Trophoblast cell (in vitro differentiated cells and primary cell): ENCODE measurements around the gene HS6ST2.
A peak's percentile ranks its signal among the peaks of the same experiment; 100 is the strongest.

Source experiments
- DNase-seq, 2 donors: peaks; one replicate each; pipeline ENCODE4 v3.0.0-alpha.2; 2016
- H2AFZ ChIP-seq: 2 replicates; pipeline ENCODE4 v1.6.1; 2013; ENCODE audit warnings: low read length, moderate library complexity, mild to moderate bottlenecking; ENCODE audit not compliant: insufficient read depth, poor library complexity
- H2AK5ac ChIP-seq: 2 replicates; pipeline ENCODE4 v1.6.1; 2013; ENCODE audit warnings: mild to moderate bottlenecking, low read length
- H2BK120ac ChIP-seq: 2 replicates; pipeline ENCODE4 v1.6.1; 2013; ENCODE audit warnings: low read length, mild to moderate bottlenecking, moderate library complexity; ENCODE audit not compliant: insufficient read depth, poor library complexity
- H2BK12ac ChIP-seq: 2 replicates; pipeline ENCODE4 v1.6.1; 2013; ENCODE audit warnings: mild to moderate bottlenecking, low read length, moderate library complexity
- H2BK5ac ChIP-seq: 2 replicates; pipeline ENCODE4 v1.6.1; 2013; ENCODE audit warnings: low read length, low read depth, moderate library complexity, mild to moderate bottlenecking; ENCODE audit not compliant: poor library complexity
- H3K14ac ChIP-seq: 2 replicates; pipeline ENCODE4 v1.6.1; 2013; ENCODE audit warnings: mild to moderate bottlenecking, low read length
- H3K18ac ChIP-seq: 2 replicates; pipeline ENCODE4 v1.6.1; 2013; ENCODE audit warnings: mild to moderate bottlenecking, low read length
- H3K23ac ChIP-seq: 2 replicates; pipeline ENCODE4 v1.6.1; 2013; ENCODE audit warnings: low read length
- H3K27ac ChIP-seq: 2 replicates; pipeline ENCODE4 v1.5.1; 2013; ENCODE audit warnings: low read depth, mild to moderate bottlenecking, inconsistent platforms, low read length, moderate library complexity
- H3K27me3 ChIP-seq: 2 replicates; pipeline ENCODE4 v1.6.1; 2013; ENCODE audit warnings: inconsistent platforms, mild to moderate bottlenecking, low read length, moderate library complexity; ENCODE audit not compliant: insufficient read depth
- H3K36me3 ChIP-seq, 2 experiments: 1 replicate in 1 of 2; 2 replicates in 1 of 2; pipeline ENCODE4 v1.6.1; 2013; ENCODE audit warnings: low read length in 2 of 2, mild to moderate bottlenecking in 2 of 2, moderate library complexity in 1 of 2; ENCODE audit not compliant: insufficient read depth in 2 of 2, control insufficient read depth in 1 of 2
- H3K4ac ChIP-seq: 2 replicates; pipeline ENCODE4 v1.6.1; 2013; ENCODE audit warnings: low read depth, mild to moderate bottlenecking, low read length, moderate library complexity
- H3K4me1 ChIP-seq, 2 experiments: 1 replicate in 1 of 2; 2 replicates in 1 of 2; pipeline ENCODE4 v1.6.1; 2013; ENCODE audit warnings: low read length in 2 of 2, mild to moderate bottlenecking in 2 of 2, moderate library complexity in 1 of 2; ENCODE audit not compliant: insufficient read depth in 2 of 2, control insufficient read depth in 1 of 2
- H3K4me2 ChIP-seq: 2 replicates; pipeline ENCODE4 v1.6.1; 2013; ENCODE audit warnings: inconsistent platforms, mild to moderate bottlenecking, low read length, moderate library complexity
- H3K4me3 ChIP-seq: 2 replicates; pipeline ENCODE4 v1.5.1; 2013; ENCODE audit warnings: mild to moderate bottlenecking, low read depth, low read length, inconsistent platforms
- H3K79me1 ChIP-seq: one replicate; pipeline ENCODE4 v1.6.1; 2013; ENCODE audit warnings: low read length
- H3K79me2 ChIP-seq: 2 replicates; pipeline ENCODE4 v1.6.1; 2013; ENCODE audit warnings: low read length, mild to moderate bottlenecking; ENCODE audit not compliant: control insufficient read depth, insufficient read depth, poor library complexity
- H3K9ac ChIP-seq: 2 replicates; pipeline ENCODE4 v1.6.1; 2013; ENCODE audit warnings: mild to moderate bottlenecking, low read length
- H3K9me3 ChIP-seq: 2 replicates; pipeline ENCODE4 v1.6.1; 2013; ENCODE audit warnings: low read depth, mild to moderate bottlenecking, control low read depth, inconsistent platforms, low read length; ENCODE audit not compliant: insufficient read depth
- H4K12ac ChIP-seq: 2 replicates; pipeline ENCODE4 v1.6.1; 2013; ENCODE audit warnings: low read depth, mild to moderate bottlenecking, low read length, moderate library complexity
- H4K8ac ChIP-seq: 2 replicates; pipeline ENCODE4 v1.6.1; 2013; ENCODE audit warnings: low read depth, mild to moderate bottlenecking, low read length, moderate library complexity
- H4K91ac ChIP-seq: one replicate; pipeline ENCODE4 v1.6.1; 2013; ENCODE audit warnings: low read depth, mild to moderate bottlenecking, low read length, moderate library complexity
- WGBS: extraction: QIAGEN DNeasy Blood & Tissue Kit; methylation state at CpG from one replicate; pipeline ENCODE4 v1.1.7; 2013; ENCODE audit warnings: missing lambda C conversion rate; ENCODE audit not compliant: insufficient read length, insufficient coverage; ENCODE audit errors: extremely low coverage; 5-methylcytosine and 5-hydroxymethylcytosine counted together

Gene HS6ST2

GRCh38 chrX:132636080-132636479 is 322.3 kb downstream of the HS6ST2 start:
- Histone ChIP-seq H3K14ac (no peak overlapping the region), H3K79me2 (no peaks in the 10 kb centered on the region), H4K8ac (no peak overlapping the region), H3K9ac (no peak overlapping the region), H2BK12ac (no peak overlapping the region), H2BK5ac (no peak overlapping the region), H3K18ac (no peak overlapping the region), H3K4ac (no peak overlapping the region), H2BK120ac (no peak overlapping the region), H4K91ac (no peak overlapping the region), H3K79me1 (no peaks in the 10 kb centered on the region), H2AFZ (no peak overlapping the region), H3K4me2 (no peak overlapping the region), H3K9me3 (no peaks in the 10 kb centered on the region), H3K23ac (no peak overlapping the region), H3K4me3 (no peak overlapping the region), H3K36me3 (no peaks in the 10 kb centered on the region), H4K12ac (no peak overlapping the region), H3K27ac (no peak overlapping the region), H3K4me1 (no peaks in the 10 kb centered on the region), H2AK5ac (no peak overlapping the region), H3K27me3 (no peaks in the 10 kb centered on the region)
- WGBS, result no CpG with 5 or more reads among the region's 3 CpGs
- no peak for DNase-seq

GRCh38 chrX:132634521-132634920 is 323.9 kb downstream of the HS6ST2 start:
- no peak overlapping the region for H3K4me2 ChIP-seq
- no peak overlapping the region for H3K18ac ChIP-seq
- H4K12ac ChIP-seq, result no peak overlapping the region
- no peaks in the 10 kb centered on the region for H3K36me3 ChIP-seq
- H2AFZ ChIP-seq, result no peak overlapping the region
- H3K4ac ChIP-seq, result no peak overlapping the region
- H4K91ac ChIP-seq, result no peak overlapping the region
- H3K79me1 ChIP-seq, result no peaks in the 10 kb centered on the region
- H2AK5ac ChIP-seq, result no peak overlapping the region
- no peak overlapping the region for H2BK12ac ChIP-seq
- H4K8ac ChIP-seq, result no peak overlapping the region
- no peak overlapping the region for H3K14ac ChIP-seq
- H3K27ac ChIP-seq, result no peak overlapping the region
- no peaks in the 10 kb centered on the region for H3K4me1 ChIP-seq
- no peak for DNase-seq
- no peaks in the 10 kb centered on the region for H3K79me2 ChIP-seq
- H3K4me3 ChIP-seq, result no peak overlapping the region
- H2BK5ac ChIP-seq, result no peak overlapping the region
- no peaks in the 10 kb centered on the region for H3K27me3 ChIP-seq
- no peaks in the 10 kb centered on the region for H3K9me3 ChIP-seq
- H3K23ac ChIP-seq, result no peak overlapping the region
- WGBS, result no CpG with 5 or more reads among the region's 1 CpG
- H3K9ac ChIP-seq, result no peak overlapping the region
- H2BK120ac ChIP-seq, result no peak overlapping the region

- Histone ChIP-seq H4K8ac (no peak overlapping the region), H3K9me3 (no peaks in the 10 kb centered on the region), H3K9ac (no peak overlapping the region), H3K4me1 (no peaks in the 10 kb centered on the region), H2BK5ac (no peak overlapping the region), H2BK120ac (no peak overlapping the region), H3K79me2 (no peaks in the 10 kb centered on the region), H3K79me1 (no peaks in the 10 kb centered on the region), H3K27ac (no peak overlapping the region), H2AFZ (no peak overlapping the region), H3K4me3 (no peak overlapping the region), H3K27me3 (no peaks in the 10 kb centered on the region), H3K14ac (no peak overlapping the region), H3K18ac (no peak overlapping the region), H4K91ac (no peak overlapping the region), H3K36me3 (no peaks in the 10 kb centered on the region), H2BK12ac (no peak overlapping the region), H3K4me2 (no peak overlapping the region), H4K12ac (no peak overlapping the region), H3K4ac (no peak overlapping the region), H2AK5ac (no peak overlapping the region), H3K23ac (no peak overlapping the region)
- peak in 1 of 2 donors; percentile 54 for DNase-seq
- WGBS, result no CpG with 5 or more reads among the region's 3 CpGs
Measured at GRCh38 chrX:132631579-132632232, 326.7 kb downstream of the HS6ST2 start.

GRCh38 chrX:132624466-132624865 is 334.0 kb downstream of the HS6ST2 start:
- Histone ChIP-seq H3K4ac (no peak overlapping the region), H4K8ac (no peak overlapping the region), H2BK120ac (no peak overlapping the region), H2BK12ac (no peak overlapping the region), H2AFZ (no peak overlapping the region), H2BK5ac (no peak overlapping the region), H3K79me1 (no peaks in the 10 kb centered on the region), H3K23ac (no peak overlapping the region), H2AK5ac (no peak overlapping the region), H3K4me2 (no peak overlapping the region), H3K9ac (no peak overlapping the region), H3K14ac (no peak overlapping the region), H3K9me3 (no peaks in the 10 kb centered on the region), H3K4me3 (no peak overlapping the region), H3K27me3 (no peaks in the 10 kb centered on the region), H4K12ac (no peak overlapping the region), H3K36me3 (no peaks in the 10 kb centered on the region), H4K91ac (no peak overlapping the region), H3K4me1 (no peaks in the 10 kb centered on the region), H3K18ac (no peak overlapping the region), H3K79me2 (no peaks in the 10 kb centered on the region), H3K27ac (no peak overlapping the region)
- no CpG with 5 or more reads among the region's 5 CpGs for WGBS
- no peak for DNase-seq
